NCI-H345 (cell line): ENCODE results near the gene ZXDC.

Experiments
- DNase-seq: peaks from one replicate; lab custom pipeline; 2025; lab: John Stamatoyannopoulos, UW

The ZXDC gene

GRCh38 chr3:126414961-126415660 is 60.6 kb downstream of the ZXDC start:
- DNase-seq: no peak

- DNase-seq: no peak
These were observed 61.3 kb downstream of the ZXDC start for GRCh38 chr3:126414406-126414805.

GRCh38 chr3:126413693-126414080 is 62.0 kb downstream of the ZXDC start:
- no peak for DNase-seq

- DNase-seq: no peak
These were observed 62.6 kb downstream of the ZXDC start for GRCh38 chr3:126412841-126413692.

GRCh38 chr3:126408099-126408498 is 67.6 kb downstream of the ZXDC start:
- DNase-seq: no peak

GRCh38 chr3:126407412-126408044 is 68.2 kb downstream of the ZXDC start:
- DNase-seq: no peak

GRCh38 chr3:126406389-126407296 is 69.0 kb downstream of the ZXDC start:
- DNase-seq: no peak

GRCh38 chr3:126402666-126403302 is 72.9 kb downstream of the ZXDC start:
- no peak for DNase-seq

- DNase-seq: no peak
These were observed 73.5 kb downstream of the ZXDC start for GRCh38 chr3:126402178-126402577.

- DNase-seq: no peak
These were observed 74.0 kb downstream of the ZXDC start for GRCh38 chr3:126401611-126402160.

- no peak for DNase-seq
These were observed 75.9 kb downstream of the ZXDC start for GRCh38 chr3:126399756-126400155.

- DNase-seq: no peak
These were observed 76.3 kb downstream of the ZXDC start for GRCh38 chr3:126399351-126399735.

GRCh38 chr3:126398423-126399350 is 77.0 kb downstream of the ZXDC start:
- no peak for DNase-seq

GRCh38 chr3:126397610-126398422 is 77.9 kb downstream of the ZXDC start:
- no peak for DNase-seq

GRCh38 chr3:126396536-126396935 is 79.2 kb downstream of the ZXDC start:
- DNase-seq: no peak

GRCh38 chr3:126395846-126396513 is 79.7 kb downstream of the ZXDC start:
- no peak for DNase-seq

- no peak for DNase-seq
These were observed 80.7 kb downstream of the ZXDC start for GRCh38 chr3:126394977-126395321.

GRCh38 chr3:126394179-126394976 is 81.3 kb downstream of the ZXDC start, which contains the start of gene CFAP100:
TSS of gene CFAP100 (plus strand) at chr3:126394909. CDS start at chr3:126396001, 1,092 bp downstream.
- peak; percentile 37 for DNase-seq
